GM12891 (cell line): Measurements from ENCODE around the gene ZFPM1.

Experiments
- DNase-seq: peaks from one replicate; pipeline ENCODE4 v3.0.0; 2011; ENCODE audit warnings: low spot score; ENCODE audit not compliant: insufficient read length
- FAIRE-seq: peaks from 2 replicates; lab custom pipeline; 2011; peaks lifted over from hg19 to GRCh38; lab: Jason Lieb, UNC
- PAX5 ChIP-seq: IDR thresholded peaks from 2 replicates; pipeline ENCODE4 v1.6.1; 2011; ENCODE audit warnings: low read length, moderate library complexity, mild to moderate bottlenecking; ENCODE audit not compliant: insufficient read depth, severe bottlenecking
- POLR2A ChIP-seq: IDR thresholded peaks from 2 replicates; pipeline ENCODE4 v1.6.1; 2011; ENCODE audit warnings: low read depth, low read length, control low read depth
- POLR2AphosphoS5 ChIP-seq: IDR thresholded peaks from 2 replicates; pipeline ENCODE4 v1.6.1; 2011; ENCODE audit warnings: low read depth, low read length, control low read depth
- POU2F2 ChIP-seq: IDR thresholded peaks from 2 replicates; pipeline ENCODE4 v1.6.1; 2011; ENCODE audit warnings: low read depth, mild to moderate bottlenecking, control low read depth, low read length, moderate library complexity
- SPI1 ChIP-seq: IDR thresholded peaks from 2 replicates; pipeline ENCODE4 v1.6.1; 2011; ENCODE audit warnings: low read depth, low read length, control low read depth
- TAF1 ChIP-seq: IDR thresholded peaks from 2 replicates; pipeline ENCODE4 v1.6.1; 2011; ENCODE audit warnings: low read depth, low read length, control low read depth

Gene ZFPM1

GRCh38 chr16:88447881-88448280 lies 5.2 kb upstream of the ZFPM1 start:
- TF ChIP-seq POLR2A = no peak
- no peak for TF ChIP-seq PAX5
- no peak for TF ChIP-seq SPI1
- TF ChIP-seq POU2F2 = no peak
- no peak for FAIRE-seq
- DNase-seq = no peak

GRCh38 chr16:88448461-88449266 lies 4.4 kb upstream of the ZFPM1 start:
- no peak for TF ChIP-seq POLR2AphosphoS5
- no peak for TF ChIP-seq TAF1
- TF ChIP-seq PAX5 = no peak
- no peak for TF ChIP-seq POU2F2
- no peak for TF ChIP-seq POLR2A
- TF ChIP-seq SPI1 = no peak
- FAIRE-seq = no peak
- DNase-seq = no peak

- TF ChIP-seq SPI1 = no peak
- FAIRE-seq (no peak), DNase-seq (no peak)
Measured at GRCh38 chr16:88449267-88449561, 3.9 kb upstream of the ZFPM1 start.

- TF ChIP-seq POLR2AphosphoS5 (no peak), SPI1 (no peak), POLR2A (no peak), POU2F2 (no peak), PAX5 (no peak), TAF1 (no peak)
- DNase-seq (no peak), FAIRE-seq (peak; percentile 16)
Measured at GRCh38 chr16:88451586-88452481, 1.2 kb upstream of the ZFPM1 start.

GRCh38 chr16:88452482-88453216 lies 431 bp upstream of the ZFPM1 start:
- DNase-seq (peak; percentile 98), FAIRE-seq (peak; percentile 99)
- TF ChIP-seq POLR2AphosphoS5 = no peak
- no peak for TF ChIP-seq POLR2A
- TF ChIP-seq POU2F2 = no peak
- TF ChIP-seq SPI1 = no peak
- no peak for TF ChIP-seq PAX5
- no peak for TF ChIP-seq TAF1

- FAIRE-seq (no peak), DNase-seq (no peak)
- TF ChIP-seq TAF1 = no peak
- TF ChIP-seq POU2F2 = no peak
- TF ChIP-seq PAX5 = no peak
- no peak for TF ChIP-seq POLR2A
- TF ChIP-seq POLR2AphosphoS5 = no peak
- TF ChIP-seq SPI1 = no peak
Measured at GRCh38 chr16:88453611-88454522, 787 bp downstream of the ZFPM1 start.

GRCh38 chr16:88454523-88454947 lies 1.5 kb downstream of the ZFPM1 start:
- FAIRE-seq = peak; percentile 78
- no peak for TF ChIP-seq POU2F2
- no peak for TF ChIP-seq PAX5
- TF ChIP-seq POLR2AphosphoS5 = no peak
- no peak for TF ChIP-seq TAF1
- TF ChIP-seq POLR2A = no peak
- TF ChIP-seq SPI1 = no peak
- no peak for DNase-seq

GRCh38 chr16:88455610-88456355 lies 2.7 kb downstream of the ZFPM1 start:
- peak; percentile 78 for DNase-seq
- peak; percentile 92 for FAIRE-seq
- TF ChIP-seq PAX5 (no peak), SPI1 (no peak), POLR2A (no peak), POLR2AphosphoS5 (no peak), POU2F2 (no peak), TAF1 (no peak)
